ENCODE measurements around the gene ST3GAL3.

DNA sequence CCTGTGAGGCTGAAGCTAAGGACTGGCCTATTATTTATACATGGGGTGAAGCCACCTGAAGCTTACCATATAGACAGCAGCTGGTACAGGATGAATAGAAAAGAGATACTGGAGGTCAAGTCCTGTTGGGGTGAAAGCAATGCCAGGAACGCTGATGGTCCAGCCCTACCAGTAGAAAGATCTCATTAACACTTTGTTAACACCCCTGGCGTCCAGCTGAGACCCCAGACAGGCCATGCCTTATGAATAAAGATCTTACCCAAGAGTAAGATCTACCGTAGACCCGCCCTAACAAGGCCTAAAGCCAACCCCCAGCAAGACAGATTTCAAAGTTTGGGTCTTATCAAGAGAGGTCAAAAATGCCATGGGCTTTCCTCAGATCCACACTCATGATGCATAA, 34.7 kb downstream of the ST3GAL3 start:
- TF ChIP-seq, protein P1, sequence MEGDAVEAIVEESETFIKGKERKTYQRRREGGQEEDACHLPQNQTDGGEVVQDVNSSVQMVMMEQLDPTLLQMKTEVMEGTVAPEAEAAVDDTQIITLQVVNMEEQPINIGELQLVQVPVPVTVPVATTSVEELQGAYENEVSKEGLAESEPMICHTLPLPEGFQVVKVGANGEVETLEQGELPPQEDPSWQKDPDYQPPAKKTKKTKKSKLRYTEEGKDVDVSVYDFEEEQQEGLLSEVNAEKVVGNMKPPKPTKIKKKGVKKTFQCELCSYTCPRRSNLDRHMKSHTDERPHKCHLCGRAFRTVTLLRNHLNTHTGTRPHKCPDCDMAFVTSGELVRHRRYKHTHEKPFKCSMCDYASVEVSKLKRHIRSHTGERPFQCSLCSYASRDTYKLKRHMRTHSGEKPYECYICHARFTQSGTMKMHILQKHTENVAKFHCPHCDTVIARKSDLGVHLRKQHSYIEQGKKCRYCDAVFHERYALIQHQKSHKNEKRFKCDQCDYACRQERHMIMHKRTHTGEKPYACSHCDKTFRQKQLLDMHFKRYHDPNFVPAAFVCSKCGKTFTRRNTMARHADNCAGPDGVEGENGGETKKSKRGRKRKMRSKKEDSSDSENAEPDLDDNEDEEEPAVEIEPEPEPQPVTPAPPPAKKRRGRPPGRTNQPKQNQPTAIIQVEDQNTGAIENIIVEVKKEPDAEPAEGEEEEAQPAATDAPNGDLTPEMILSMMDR (optimal IDR thresholded peaks at IDR 0.05 in 1 of 3, IDR thresholded peaks at IDR 0.05 in 1 of 3, conservative IDR thresholded peaks at IDR 0.05 in 1 of 3; ENCODE audit: extremely low read depth in 1 of 3, insufficient read depth in 2 of 3, low read length in 3 of 3), result no peak
- no peak for TF ChIP-seq EZH2 (IDR thresholded peaks at IDR 0.05; ENCODE audit: low read length)

Measured in keratinocyte (primary cell).